ENCODE data around the gene UBE2Z. TPM values are rescaled to one million over a fixed set of nuclear protein-coding genes. Genes with fewer than 3 reads are reported as not detected.

Gene UBE2Z
- total and polyA plus RNA-seq, 2 of the 13 experiments (the other 11 are each of a cell fraction or from before 2014, with no cell fraction given): 63.2 to 122 TPM

- no peak; the same call in 1 of the 2 replicates for TF ChIP-seq HBP1 (CRISPR knock-in tag; IDR thresholded peaks at IDR 0.05; ENCODE audit: low read depth)
- no peak for TF ChIP-seq PHB2 (IDR thresholded peaks at IDR 0.05; ENCODE audit: partially characterized antibody)
- TF ChIP-seq GATAD2A (CRISPR knock-in tag; IDR thresholded peaks at IDR 0.05): peak; percentile 99
- TF ChIP-seq TBX2 (CRISPR knock-in tag; IDR thresholded peaks at IDR 0.05; ENCODE audit: borderline replicate concordance): peak; percentile 98
- TF ChIP-seq ZNF713 (CRISPR knock-in tag; IDR thresholded peaks at IDR 0.05): 0 out of 2 replicates have a peak, but pooled peaks have one; percentile 67
- TF ChIP-seq HNRNPK (IDR thresholded peaks at IDR 0.05; ENCODE audit: low read depth, low read length, poor library complexity, severe bottlenecking): no peak
- TF ChIP-seq ZNF564 (CRISPR knock-in tag; IDR thresholded peaks at IDR 0.05): peak; percentile 97
- TF ChIP-seq TP53 (CRISPR knock-in tag; conservative IDR thresholded peaks at IDR 0.05): no peak
- TF ChIP-seq MYPOP (CRISPR knock-in tag; IDR thresholded peaks at IDR 0.05): peak; percentile 65
- peak; percentile 45; the same call in 1 of the 2 replicates for TF ChIP-seq RAD21 (CRISPR knock-in tag; IDR thresholded peaks at IDR 0.05)
- TF ChIP-seq ZNF770 (CRISPR knock-in tag; IDR thresholded peaks at IDR 0.05): peak; percentile 93
- peak; percentile 65; the same call in 1 of the 2 replicates for TF ChIP-seq SRF (IDR thresholded peaks at IDR 0.05; ENCODE audit: low read depth, low read length)
- TF ChIP-seq ZNF704 (CRISPR knock-in tag; IDR thresholded peaks at IDR 0.05; ENCODE audit: borderline replicate concordance): no peak
- TF ChIP-seq ATF2 (CRISPR knock-in tag; IDR thresholded peaks at IDR 0.05): peak; percentile 92
- TF ChIP-seq ASH2L (IDR thresholded peaks at IDR 0.05; ENCODE audit: insufficient read length, low read depth, low read length): peak; percentile 90
- no peak for TF ChIP-seq MTF2 (CRISPR knock-in tag; IDR thresholded peaks at IDR 0.05; ENCODE audit: borderline replicate concordance)
- TF ChIP-seq ZNF569 (CRISPR knock-in tag; IDR thresholded peaks at IDR 0.05; ENCODE audit: borderline replicate concordance): peak; percentile 84; the same call in 1 of the 2 replicates
- peak; percentile 97 for TF ChIP-seq ESRRA (CRISPR knock-in tag; IDR thresholded peaks at IDR 0.05; ENCODE audit: low read depth)
- TF ChIP-seq DMAP1 (CRISPR knock-in tag; IDR thresholded peaks at IDR 0.05): peak; percentile 91
- TF ChIP-seq GRHL1 (CRISPR knock-in tag; conservative IDR thresholded peaks at IDR 0.05): no peak
Observed at GRCh38 chr17:48871551-48872351, 36.5 kb upstream of the UBE2Z start (continued).

Data from HepG2 (cell line).